Keratinocyte (primary cell): ENCODE results near the gene NT5C. TPM values are rescaled to one million over a fixed set of nuclear protein-coding genes. Genes with fewer than 3 reads are reported as not detected.

Experiments used
- DNase-seq: peaks from one replicate; pipeline ENCODE4 v3.0.0-alpha.2; 2011; ENCODE audit warnings: low read depth, missing footprints, low spot score
- FAIRE-seq: peaks from 2 replicates; lab custom pipeline; 2011; peaks lifted over from hg19 to GRCh38; lab: Jason Lieb, UNC
- H2AFZ ChIP-seq: 2 replicates; pipeline ENCODE4 v1.6.0; 2012; ENCODE audit warnings: low read length, control low read depth, inconsistent platforms; ENCODE audit not compliant: control insufficient read depth
- H3K27ac ChIP-seq: 2 replicates; pipeline ENCODE4 v1.5.1; 2011; ENCODE audit warnings: low read length; ENCODE audit not compliant: control insufficient read depth, insufficient read depth
- H3K27me3 ChIP-seq: 3 replicates; pipeline ENCODE4 v1.6.0; 2011; ENCODE audit warnings: low read length; ENCODE audit not compliant: control insufficient read depth, insufficient read depth; ENCODE audit errors: extremely low read depth
- H3K36me3 ChIP-seq, 2 experiments: 2 replicates in 1 of 2; 3 replicates in 1 of 2; pipeline ENCODE4 v1.5.1; 2011; ENCODE audit warnings: low read length in 2 of 2, mild to moderate bottlenecking in 1 of 2; ENCODE audit not compliant: control insufficient read depth in 2 of 2, insufficient read depth in 2 of 2; ENCODE audit errors: extremely low read depth in 1 of 2
- H3K4me1 ChIP-seq: 3 replicates; pipeline ENCODE4 v1.5.1; 2011; ENCODE audit warnings: low read length; ENCODE audit not compliant: control insufficient read depth, insufficient read depth; ENCODE audit errors: extremely low read depth
- H3K4me2 ChIP-seq: 3 replicates; pipeline ENCODE4 v1.6.0; 2011; ENCODE audit warnings: low read depth, low read length; ENCODE audit not compliant: control insufficient read depth, insufficient read depth; ENCODE audit errors: extremely low read depth
- H3K4me3 ChIP-seq, 3 experiments: fragments of 200-600 bp in 1 of 3; sonication (generic) in 1 of 3; 2 replicates in 2 of 3; 3 replicates in 1 of 3; pipeline ENCODE4 v1.5.1; 2011 to 2016; ENCODE audit warnings: low read length in 3 of 3, mild to moderate bottlenecking in 3 of 3, control low read depth in 2 of 3, inconsistent platforms in 1 of 3, low read depth in 1 of 3, mixed read lengths in 1 of 3, mixed run types in 1 of 3, moderate library complexity in 1 of 3; ENCODE audit not compliant: control insufficient read depth in 2 of 3, insufficient read depth in 2 of 3; ENCODE audit errors: extremely low read depth in 1 of 3
- H3K79me2 ChIP-seq: 2 replicates; pipeline ENCODE4 v1.6.0; 2012; ENCODE audit warnings: low read length; ENCODE audit not compliant: control insufficient read depth, insufficient read depth
- H3K9ac ChIP-seq: 3 replicates; pipeline ENCODE4 v1.6.0; 2011; ENCODE audit warnings: low read length; ENCODE audit not compliant: control insufficient read depth, insufficient read depth; ENCODE audit errors: extremely low read depth
- H3K9me1 ChIP-seq: 3 replicates; pipeline ENCODE4 v1.6.0; 2011; ENCODE audit warnings: low read length; ENCODE audit not compliant: control insufficient read depth, insufficient read depth; ENCODE audit errors: extremely low read depth
- H3K9me3 ChIP-seq: 2 replicates; pipeline ENCODE4 v1.5.1; 2012; ENCODE audit warnings: low read depth, low read length; ENCODE audit not compliant: control insufficient read depth
- H4K20me1 ChIP-seq: 3 replicates; pipeline ENCODE4 v1.6.0; 2011; ENCODE audit warnings: low read length; ENCODE audit not compliant: control insufficient read depth, insufficient read depth; ENCODE audit errors: extremely low read depth
- CTCF ChIP-seq, 3 experiments: IDR thresholded peaks in 1 of 3; conservative IDR thresholded peaks in 1 of 3; optimal IDR thresholded peaks in 1 of 3; 2 replicates in 2 of 3; 3 replicates in 1 of 3; pipeline versions ENCODE3 to v1.5.1; 2011; ENCODE audit warnings: low read length in 3 of 3, mild to moderate bottlenecking in 3 of 3, moderate library complexity in 2 of 3, control low read depth in 1 of 3, inconsistent platforms in 1 of 3; ENCODE audit not compliant: insufficient read depth in 2 of 3; ENCODE audit errors: extremely low read depth in 1 of 3
- EZH2 ChIP-seq: IDR thresholded peaks from one replicate; pipeline ENCODE4 v1.6.1; 2012; ENCODE audit warnings: inconsistent platforms, mild to moderate bottlenecking, low read length, moderate library complexity
- dilution Hi-C: fragments of 300-500 bp; cut with MboI; formaldehyde crosslinking; loops from one replicate; pipeline ENCODE4 v1.7.0; 2020; ENCODE audit warnings: low sequenced_read_pairs; ENCODE audit not compliant: extremely low pct_ligation_motif_present
- polyA plus RNA-seq, 5 experiments: library from polyadenylated mRNA; depleted of rRNA in 3 of 5; stranded (reverse) in 3 of 5; stranded (forward) in 1 of 5; unstranded in 1 of 5; fragments of >200 nt; gene quantifications; 1 replicate in 1 of 5; 2 replicates in 3 of 5; 3 replicates in 1 of 5; pipeline versions ENCODE4 v1.2.1 to v1.2.3, GENCODE V29; 2011 to 2012; ENCODE audit warnings: missing spikeins in 2 of 5, low read depth in 1 of 5, low replicate concordance in 1 of 5

NT5C gene
- polyA plus RNA-seq, 1 donor (not counting 4 experiments of a cell fraction or from before 2014, with no cell fraction given): 29.9 TPM

- H3K9me1 ChIP-seq: no peaks in the 10 kb centered on the region
- H3K27ac ChIP-seq: no peak overlapping the region
- H2AFZ ChIP-seq: no peak overlapping the region
- no peaks in the 10 kb centered on the region for H4K20me1 ChIP-seq
- dilution Hi-C loops: no loop called here
- H3K4me2 ChIP-seq: no peak overlapping the region
- TF ChIP-seq CTCF (optimal IDR thresholded peaks at IDR 0.05 in 1 of 3, IDR thresholded peaks at IDR 0.05 in 1 of 3, conservative IDR thresholded peaks at IDR 0.05 in 1 of 3; ENCODE audit: extremely low read depth in 1 of 3, insufficient read depth in 2 of 3, low read length in 3 of 3) (no peak), EZH2 (no peak)
- no peaks in the 10 kb centered on the region for H3K79me2 ChIP-seq
- FAIRE-seq (no peak), DNase-seq (no peak)
- peaks cover 2 to 6% of the 10 kb centered on the region in 2 experiments for H3K36me3 ChIP-seq
- H3K9ac ChIP-seq: no peak overlapping the region
- H3K9me3 ChIP-seq: no peaks in the 10 kb centered on the region
- H3K4me1 ChIP-seq: peaks cover 6% of the 10 kb centered on the region
- H3K4me3 ChIP-seq: no peak overlapping the region
- no peaks in the 10 kb centered on the region for H3K27me3 ChIP-seq
These were observed 32.7 kb downstream of the NT5C start for GRCh38 chr17:75098861-75099260.

- no peak overlapping the region for H3K9ac ChIP-seq
- H3K9me3 ChIP-seq: no peaks in the 10 kb centered on the region
- FAIRE-seq (no peak), DNase-seq (no peak)
- TF ChIP-seq CTCF (optimal IDR thresholded peaks at IDR 0.05 in 1 of 3, IDR thresholded peaks at IDR 0.05 in 1 of 3, conservative IDR thresholded peaks at IDR 0.05 in 1 of 3; ENCODE audit: extremely low read depth in 1 of 3, insufficient read depth in 2 of 3, low read length in 3 of 3) (no peak), EZH2 (no peak)
- dilution Hi-C loops: no loop called here
- peaks cover 2 to 6% of the 10 kb centered on the region in 2 experiments for H3K36me3 ChIP-seq
- H3K9me1 ChIP-seq: no peaks in the 10 kb centered on the region
- no peak overlapping the region for H3K27ac ChIP-seq
- H3K4me1 ChIP-seq: peaks cover 16% of the 10 kb centered on the region
- no peaks in the 10 kb centered on the region for H3K27me3 ChIP-seq
- H4K20me1 ChIP-seq: no peaks in the 10 kb centered on the region
- no peak overlapping the region for H3K4me3 ChIP-seq
- no peaks in the 10 kb centered on the region for H3K79me2 ChIP-seq
- no peak overlapping the region for H2AFZ ChIP-seq
- no peak overlapping the region for H3K4me2 ChIP-seq
These were observed 33.7 kb downstream of the NT5C start for GRCh38 chr17:75097865-75098264.
